ENCODE results near the gene CHI3L2.

DNA sequence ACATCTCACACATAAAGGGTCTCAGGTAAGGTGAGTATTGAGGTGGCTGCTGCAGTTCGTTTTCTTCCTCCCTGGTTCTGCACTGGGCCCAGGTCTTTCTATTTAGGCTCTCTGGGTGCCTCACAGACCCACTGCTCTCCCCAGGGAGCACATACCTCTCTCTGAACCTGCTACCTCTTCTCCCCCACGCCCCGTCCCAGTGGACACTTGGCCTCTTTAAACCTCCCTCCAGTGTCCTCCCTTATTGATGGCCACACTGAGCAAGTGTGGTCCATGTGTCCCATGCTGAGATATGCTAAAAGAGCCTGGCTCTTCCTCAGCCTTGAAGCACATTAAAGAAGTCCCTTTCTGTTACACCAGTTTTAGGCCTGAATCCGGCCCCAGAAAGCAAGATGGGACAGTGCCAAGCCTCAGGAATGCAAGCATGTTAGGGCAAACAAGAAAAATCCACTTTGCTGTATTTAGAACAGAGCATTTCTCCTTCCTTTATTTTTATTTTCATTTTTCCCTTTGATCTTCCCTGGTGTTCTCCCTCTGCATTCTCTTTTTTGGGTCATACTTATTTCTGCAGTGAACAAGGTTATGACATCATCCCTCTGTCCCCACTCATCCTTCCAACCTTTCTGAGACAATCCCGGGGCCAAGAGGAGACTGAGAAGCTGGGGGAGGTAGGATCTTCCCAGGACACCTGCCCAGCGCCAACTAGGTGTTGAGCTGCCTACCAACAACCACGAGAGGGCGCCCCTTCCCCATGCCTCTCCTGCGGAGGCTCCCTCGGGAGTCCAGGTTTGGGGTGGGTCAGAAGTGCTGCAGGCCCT lies 5.0 kb upstream of the CHI3L2 start:
- TF ChIP-seq, protein P1, sequence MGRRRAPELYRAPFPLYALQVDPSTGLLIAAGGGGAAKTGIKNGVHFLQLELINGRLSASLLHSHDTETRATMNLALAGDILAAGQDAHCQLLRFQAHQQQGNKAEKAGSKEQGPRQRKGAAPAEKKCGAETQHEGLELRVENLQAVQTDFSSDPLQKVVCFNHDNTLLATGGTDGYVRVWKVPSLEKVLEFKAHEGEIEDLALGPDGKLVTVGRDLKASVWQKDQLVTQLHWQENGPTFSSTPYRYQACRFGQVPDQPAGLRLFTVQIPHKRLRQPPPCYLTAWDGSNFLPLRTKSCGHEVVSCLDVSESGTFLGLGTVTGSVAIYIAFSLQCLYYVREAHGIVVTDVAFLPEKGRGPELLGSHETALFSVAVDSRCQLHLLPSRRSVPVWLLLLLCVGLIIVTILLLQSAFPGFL (CRISPR knock-in tag; IDR thresholded peaks at IDR 0.05; ENCODE audit: borderline replicate concordance) = no peak
- TF ChIP-seq, protein P2, sequence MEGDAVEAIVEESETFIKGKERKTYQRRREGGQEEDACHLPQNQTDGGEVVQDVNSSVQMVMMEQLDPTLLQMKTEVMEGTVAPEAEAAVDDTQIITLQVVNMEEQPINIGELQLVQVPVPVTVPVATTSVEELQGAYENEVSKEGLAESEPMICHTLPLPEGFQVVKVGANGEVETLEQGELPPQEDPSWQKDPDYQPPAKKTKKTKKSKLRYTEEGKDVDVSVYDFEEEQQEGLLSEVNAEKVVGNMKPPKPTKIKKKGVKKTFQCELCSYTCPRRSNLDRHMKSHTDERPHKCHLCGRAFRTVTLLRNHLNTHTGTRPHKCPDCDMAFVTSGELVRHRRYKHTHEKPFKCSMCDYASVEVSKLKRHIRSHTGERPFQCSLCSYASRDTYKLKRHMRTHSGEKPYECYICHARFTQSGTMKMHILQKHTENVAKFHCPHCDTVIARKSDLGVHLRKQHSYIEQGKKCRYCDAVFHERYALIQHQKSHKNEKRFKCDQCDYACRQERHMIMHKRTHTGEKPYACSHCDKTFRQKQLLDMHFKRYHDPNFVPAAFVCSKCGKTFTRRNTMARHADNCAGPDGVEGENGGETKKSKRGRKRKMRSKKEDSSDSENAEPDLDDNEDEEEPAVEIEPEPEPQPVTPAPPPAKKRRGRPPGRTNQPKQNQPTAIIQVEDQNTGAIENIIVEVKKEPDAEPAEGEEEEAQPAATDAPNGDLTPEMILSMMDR (IDR thresholded peaks at IDR 0.05) = peak; percentile 93
- TF ChIP-seq, protein P3, sequence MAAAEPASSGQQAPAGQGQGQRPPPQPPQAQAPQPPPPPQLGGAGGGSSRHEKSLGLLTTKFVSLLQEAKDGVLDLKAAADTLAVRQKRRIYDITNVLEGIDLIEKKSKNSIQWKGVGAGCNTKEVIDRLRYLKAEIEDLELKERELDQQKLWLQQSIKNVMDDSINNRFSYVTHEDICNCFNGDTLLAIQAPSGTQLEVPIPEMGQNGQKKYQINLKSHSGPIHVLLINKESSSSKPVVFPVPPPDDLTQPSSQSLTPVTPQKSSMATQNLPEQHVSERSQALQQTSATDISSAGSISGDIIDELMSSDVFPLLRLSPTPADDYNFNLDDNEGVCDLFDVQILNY (CRISPR knock-in tag; IDR thresholded peaks at IDR 0.05) = no peak
- TF ChIP-seq, protein P4, sequence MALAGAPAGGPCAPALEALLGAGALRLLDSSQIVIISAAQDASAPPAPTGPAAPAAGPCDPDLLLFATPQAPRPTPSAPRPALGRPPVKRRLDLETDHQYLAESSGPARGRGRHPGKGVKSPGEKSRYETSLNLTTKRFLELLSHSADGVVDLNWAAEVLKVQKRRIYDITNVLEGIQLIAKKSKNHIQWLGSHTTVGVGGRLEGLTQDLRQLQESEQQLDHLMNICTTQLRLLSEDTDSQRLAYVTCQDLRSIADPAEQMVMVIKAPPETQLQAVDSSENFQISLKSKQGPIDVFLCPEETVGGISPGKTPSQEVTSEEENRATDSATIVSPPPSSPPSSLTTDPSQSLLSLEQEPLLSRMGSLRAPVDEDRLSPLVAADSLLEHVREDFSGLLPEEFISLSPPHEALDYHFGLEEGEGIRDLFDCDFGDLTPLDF (CRISPR knock-in tag; IDR thresholded peaks at IDR 0.05) = no peak
- TF ChIP-seq ESRRA (CRISPR knock-in tag; IDR thresholded peaks at IDR 0.05; ENCODE audit: borderline replicate concordance) (no peak), CREM (CRISPR knock-in tag; IDR thresholded peaks at IDR 0.05) (no peak), TEAD1 (CRISPR knock-in tag; IDR thresholded peaks at IDR 0.05) (0 out of 2 replicates have a peak, but pooled peaks have one; percentile 38), RORB (CRISPR knock-in tag; IDR thresholded peaks at IDR 0.05) (no peak)
- TF ChIP-seq, protein P5, sequence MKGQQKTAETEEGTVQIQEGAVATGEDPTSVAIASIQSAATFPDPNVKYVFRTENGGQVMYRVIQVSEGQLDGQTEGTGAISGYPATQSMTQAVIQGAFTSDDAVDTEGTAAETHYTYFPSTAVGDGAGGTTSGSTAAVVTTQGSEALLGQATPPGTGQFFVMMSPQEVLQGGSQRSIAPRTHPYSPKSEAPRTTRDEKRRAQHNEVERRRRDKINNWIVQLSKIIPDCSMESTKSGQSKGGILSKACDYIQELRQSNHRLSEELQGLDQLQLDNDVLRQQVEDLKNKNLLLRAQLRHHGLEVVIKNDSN (CRISPR knock-in tag; IDR thresholded peaks at IDR 0.05) = no peak

All from WTC11 (cell line).